HG02970 (cell line): ENCODE measurements around the gene ARMC7.
A peak's percentile ranks its signal among the peaks of the same experiment; 100 is the strongest.
"Not testable (repeated sequence)": the region's sequence is repeated elsewhere in the genome, so short reads cannot be mapped to it uniquely, and the experiment has no call there.

ENCODE experiments used
- ATAC-seq: cut with Tn5 transposase; IDR thresholded peaks from one replicate; pipeline ENCODE4 v1.9.1; 2021; ENCODE audit warnings: mild to moderate bottlenecking, moderate library complexity, moderate number of reproducible peaks; ENCODE audit not compliant: unreplicated experiment, low FRiP score

Gene ARMC7

GRCh38 chr17:75151930-75152329, 42.2 kb downstream of the ARMC7 start:
- ATAC-seq, result no peak

DNA sequence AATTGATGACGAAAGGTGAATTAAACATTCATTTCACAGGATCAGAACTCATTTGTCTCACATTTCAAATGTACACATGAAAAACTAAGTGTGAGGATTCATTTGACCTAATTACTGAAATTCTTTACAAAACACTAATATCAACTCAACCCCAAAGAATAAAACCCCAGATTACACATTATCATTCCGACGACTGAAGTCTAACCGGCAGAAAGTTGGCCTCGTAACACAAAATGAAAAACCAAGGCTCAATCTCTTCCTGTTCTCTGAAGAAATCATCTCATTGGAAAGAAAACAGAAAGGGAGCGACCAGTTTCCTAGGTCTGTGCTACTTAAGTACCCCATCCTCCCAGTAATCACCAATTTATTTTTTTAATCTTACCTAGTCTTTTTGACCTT, 42.8 kb downstream of the ARMC7 start:
- ATAC-seq, result no peak

DNA sequence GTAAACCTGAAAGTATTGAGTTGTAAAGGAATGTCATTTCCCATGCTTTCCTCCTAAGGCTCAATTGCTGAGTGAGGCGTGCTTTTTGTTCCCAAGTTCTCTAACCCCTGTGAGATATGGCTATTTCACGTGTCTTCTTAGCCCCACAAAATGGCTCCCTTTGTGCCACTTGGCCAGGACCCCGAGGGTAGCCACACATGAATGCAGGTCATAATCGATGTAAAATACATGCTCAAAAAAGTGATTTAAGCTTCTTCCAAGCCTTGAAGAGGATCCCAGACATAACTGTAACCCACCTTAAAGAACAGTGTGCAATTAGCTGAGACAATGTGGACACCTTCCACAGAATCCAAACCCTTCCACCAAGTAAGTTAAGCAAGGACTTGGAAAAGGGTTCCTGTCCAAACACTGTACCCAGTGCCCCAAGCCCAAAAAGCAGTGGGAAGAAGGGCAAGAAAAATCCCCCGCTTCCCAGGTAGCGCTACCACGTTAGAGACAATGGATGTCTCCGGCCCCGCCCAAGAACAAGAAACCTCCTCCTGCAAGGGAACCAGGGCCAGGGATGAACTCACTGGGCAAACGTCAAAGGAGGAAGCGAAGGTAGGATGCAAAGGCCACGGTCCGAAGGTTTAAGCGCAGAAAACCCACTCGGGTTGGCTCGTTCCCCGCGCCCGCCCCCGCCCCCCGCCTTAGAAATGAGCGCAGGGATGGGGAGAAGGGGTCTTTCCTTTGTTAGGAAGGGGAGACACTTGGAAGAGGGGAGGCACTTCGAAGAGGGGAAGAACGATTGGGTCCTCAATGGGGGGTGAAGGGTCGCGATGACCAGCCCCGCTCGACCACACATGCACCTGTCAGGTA, 43.4 kb downstream of the ARMC7 start:
- ATAC-seq, result no peak

- ATAC-seq, result peak; percentile 13
Measured at GRCh38 chr17:75153780-75154194, 44.0 kb downstream of the ARMC7 start.

GRCh38 chr17:75154195-75155106, 44.7 kb downstream of the ARMC7 start, which contains the start of gene JPT1:
Gene JPT1 (minus strand): TSS chr17:75154512. CDS start chr17:75154397, 115 bp downstream.
- ATAC-seq, result peak; percentile 83

DNA sequence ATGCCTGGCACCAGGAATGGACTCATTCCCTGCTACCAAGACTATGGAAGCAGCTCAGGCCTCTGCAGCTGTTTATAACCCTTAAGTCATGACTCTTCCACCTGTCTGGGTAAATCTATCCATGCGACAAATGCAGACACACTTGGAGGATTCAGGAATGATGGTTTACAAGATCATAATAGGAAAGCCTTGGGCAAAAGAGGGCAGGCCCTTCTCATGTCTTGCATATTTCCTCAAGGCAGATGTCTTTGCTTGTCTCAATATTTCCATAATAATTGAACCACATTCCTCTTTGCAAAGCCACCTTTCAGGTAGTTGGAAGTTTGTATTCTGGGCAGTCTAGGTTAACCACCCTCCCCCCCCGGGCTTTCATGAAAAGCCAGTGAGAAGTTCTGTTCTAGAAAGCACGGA, 45.4 kb downstream of the ARMC7 start:
- no peak for ATAC-seq

DNA sequence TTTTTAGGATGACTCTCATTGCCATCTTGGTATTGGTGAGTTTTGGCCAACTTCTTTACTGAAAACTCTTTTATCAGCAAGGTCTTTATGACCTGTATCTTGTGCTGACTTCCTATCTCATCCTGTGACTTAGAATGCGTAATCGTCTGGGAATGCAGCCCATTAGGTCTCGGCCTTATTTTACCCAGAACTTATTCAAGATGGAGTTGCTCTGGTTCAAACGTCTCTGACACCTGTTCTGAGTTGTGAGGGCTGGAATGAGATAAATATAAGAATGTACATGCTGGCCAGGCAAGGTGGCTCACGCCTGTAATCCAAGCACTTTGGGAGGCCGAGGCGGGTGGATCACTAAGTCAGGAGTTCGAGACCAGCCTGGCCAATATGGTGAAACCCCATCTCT, 48.7 kb downstream of the ARMC7 start:
- not testable (repeated sequence) for ATAC-seq

GRCh38 chr17:75159196-75160031, 49.6 kb downstream of the ARMC7 start:
- ATAC-seq, result no peak

- ATAC-seq, result no peak
Measured at GRCh38 chr17:75160211-75160610, 50.4 kb downstream of the ARMC7 start.

GRCh38 chr17:75163074-75163473, 53.3 kb downstream of the ARMC7 start:
- no peak for ATAC-seq

- ATAC-seq, result not testable (repeated sequence)
Measured at GRCh38 chr17:75164606-75165005, 54.8 kb downstream of the ARMC7 start.

DNA sequence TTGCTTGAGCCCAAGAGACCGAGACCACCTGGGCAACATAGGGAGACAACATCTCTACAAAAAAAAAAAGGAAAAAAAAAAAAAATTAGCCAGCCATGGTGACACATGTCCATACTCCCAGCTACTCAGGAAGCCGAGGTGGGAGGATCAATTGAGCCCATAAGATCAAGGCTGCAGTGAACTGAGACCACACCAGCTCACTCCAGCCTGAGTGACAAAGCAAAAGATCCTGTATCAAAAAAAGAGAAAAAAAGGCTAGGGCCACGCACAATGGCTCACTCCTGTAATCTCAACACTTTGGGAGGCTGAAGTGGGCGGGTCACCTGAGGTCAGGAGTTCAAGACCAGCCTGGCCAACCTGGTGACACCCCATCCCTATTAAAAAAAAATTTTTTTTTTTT, 59.2 kb downstream of the ARMC7 start:
- ATAC-seq, result no peak

- no peak for ATAC-seq
Measured at GRCh38 chr17:75173526-75173925, 63.8 kb downstream of the ARMC7 start.

- no peak for ATAC-seq
Measured at GRCh38 chr17:75174996-75175395, 65.2 kb downstream of the ARMC7 start.

DNA sequence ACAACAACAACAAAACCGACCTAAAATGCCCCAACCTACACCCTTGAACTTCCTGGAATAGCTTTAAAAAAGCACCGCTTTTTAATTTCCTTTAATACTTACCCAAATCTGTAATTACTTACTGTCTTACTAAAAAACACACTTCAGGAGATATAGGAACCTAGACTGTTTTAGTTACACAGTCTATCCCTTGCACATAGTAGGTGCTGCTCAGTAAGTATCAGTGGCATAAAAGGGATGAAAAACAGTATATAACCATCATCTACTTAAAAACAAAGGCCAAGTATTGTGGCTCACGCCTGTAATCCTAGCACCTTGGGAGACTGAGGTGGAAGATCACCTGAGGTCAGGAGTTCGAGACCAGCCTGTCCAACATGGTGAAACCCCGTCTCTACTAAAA, 66.9 kb downstream of the ARMC7 start:
- no peak for ATAC-seq

- no peak for ATAC-seq
Measured at GRCh38 chr17:75178453-75178852, 68.7 kb downstream of the ARMC7 start.
